Erythroblast (primary cell): Measurements from ENCODE around the gene ABLIM2.

Experiments used
- GATA1 ChIP-seq: IDR thresholded peaks from 2 replicates; pipeline ENCODE4 v1.6.1; 2011; ENCODE audit warnings: low read depth, mild to moderate bottlenecking, control low read depth, low read length, moderate library complexity
- POLR2A ChIP-seq: IDR thresholded peaks from 2 replicates; pipeline ENCODE4 v1.6.1; 2011; ENCODE audit warnings: mild to moderate bottlenecking, low read length

DNA sequence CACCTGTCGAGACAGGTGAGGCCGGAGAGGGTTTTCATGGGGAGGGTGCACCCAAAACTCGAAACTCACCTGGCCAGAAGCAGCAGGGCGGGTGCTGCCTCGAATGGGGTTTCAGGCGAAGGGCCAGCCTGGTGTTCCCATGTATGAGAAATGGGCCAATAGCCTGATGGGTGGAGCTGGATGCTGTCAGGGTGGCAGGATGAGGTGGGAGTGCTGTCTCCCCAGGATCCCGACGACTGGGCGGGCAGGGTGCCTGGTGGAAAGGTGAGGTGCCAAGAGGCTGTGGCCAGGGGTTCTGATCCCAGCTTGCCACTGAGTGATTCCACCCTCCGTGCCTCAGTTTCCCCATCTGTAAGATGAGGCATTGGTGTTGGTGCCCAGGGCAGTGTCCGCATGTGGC, 23.7 kb upstream of the ABLIM2 start:
- no peak for TF ChIP-seq POLR2A
- no peak for TF ChIP-seq GATA1
